HUDEP-2 (cell line): ENCODE data around the gene FKBP9.

Source experiments
- DNase-seq, 76 experiments: peaks; one replicate each; lab custom pipeline; 2025; ENCODE audit not compliant: unreplicated experiment in 76 of 76; lab: John Stamatoyannopoulos, UW

Gene FKBP9

GRCh38 chr7:33054261-33054964 lies 97.2 kb downstream of the FKBP9 start:
- no peak for DNase-seq

DNA sequence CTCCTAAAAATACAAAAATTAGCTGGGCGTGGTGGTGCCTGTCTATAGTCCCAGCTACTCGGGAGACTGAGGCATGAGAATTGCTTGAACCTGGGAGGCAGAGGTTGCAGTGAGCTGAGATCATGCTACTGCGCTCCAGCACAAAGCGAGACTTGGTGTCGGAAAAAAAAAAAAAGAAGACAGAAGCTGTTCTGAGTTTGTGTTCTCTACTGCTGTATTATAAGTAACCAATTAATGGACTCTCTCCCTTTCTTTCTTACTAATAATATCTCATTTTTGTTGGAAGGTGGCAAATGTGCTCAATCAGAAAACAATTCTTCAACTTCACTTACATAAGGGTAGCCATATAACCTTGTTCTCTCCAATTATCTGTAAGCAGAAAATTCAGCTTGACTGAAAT lies 97.9 kb downstream of the FKBP9 start:
- no peak for DNase-seq
